Peyer's patch (tissue), 4 donors: Measurements from ENCODE around the gene PACSIN2. TPM values are rescaled to one million over a fixed set of nuclear protein-coding genes. Genes with fewer than 3 reads are reported as not detected.
A peak's percentile ranks its signal among the peaks of the same experiment; 100 is the strongest.

ENCODE experiments used
- DNase-seq, 3 donors: peaks; one replicate each; pipeline ENCODE4 v3.0.0-alpha.2; 2017 to 2019
- H3K27ac ChIP-seq, 4 donors: fragments of 200-600 bp; sonication (generic); one replicate each; pipeline ENCODE4 v1.5.1; 2016 to 2019
- H3K27me3 ChIP-seq, 2 donors: fragments of 200-600 bp; sonication (generic); one replicate each; pipeline ENCODE4 v1.5.1; 2019
- H3K36me3 ChIP-seq, 3 donors: fragments of 200-600 bp; sonication (generic); one replicate each; pipeline ENCODE4 v1.5.1; 2016 to 2019
- H3K4me1 ChIP-seq, 4 donors: fragments of 200-600 bp; sonication (generic); one replicate each; pipeline ENCODE4 v1.5.1; 2016 to 2019
- H3K4me3 ChIP-seq, 4 donors: fragments of 200-600 bp; sonication (generic); 1 replicate in 3 of 4; 2 replicates in 1 of 4; pipeline ENCODE4 v1.5.1; 2016 to 2019; ENCODE audit warnings: mild to moderate bottlenecking in 1 of 4
- H3K9me3 ChIP-seq, 4 donors: fragments of 200-600 bp; sonication (generic); one replicate each; pipeline ENCODE4 v1.5.1; 2016 to 2019; ENCODE audit warnings: mild to moderate bottlenecking in 1 of 4
- POLR2A ChIP-seq, 2 donors: fragments of 450-650 bp; IDR thresholded peaks; one replicate each; pipeline ENCODE4 v1.5.1; 2017; ENCODE audit warnings: antibody characterized with exemption in 2 of 2, mild to moderate bottlenecking in 2 of 2, moderate library complexity in 2 of 2
- total RNA-seq, 4 donors: library from RNA; depleted of rRNA; stranded (reverse); fragments of >200 nt; gene quantifications; one replicate each; pipeline ENCODE4 v1.1.0, GENCODE V29; 2016
- TF ChIP-seq, protein P1 (sequence below), 6 experiments: fragments of 450-650 bp in 4 of 6; fragments of 200-600 bp in 2 of 6; sonication (generic) in 1 of 6; IDR thresholded peaks; one replicate each; pipeline ENCODE4 v1.5.1; 2017 to 2019; ENCODE audit warnings: antibody characterized with exemption in 6 of 6, mild to moderate bottlenecking in 3 of 6, moderate library complexity in 1 of 6

Gene PACSIN2
- total RNA-seq, 4 donors from 2014 or later: 58.0 to 149 (median 110) TPM

DNA sequence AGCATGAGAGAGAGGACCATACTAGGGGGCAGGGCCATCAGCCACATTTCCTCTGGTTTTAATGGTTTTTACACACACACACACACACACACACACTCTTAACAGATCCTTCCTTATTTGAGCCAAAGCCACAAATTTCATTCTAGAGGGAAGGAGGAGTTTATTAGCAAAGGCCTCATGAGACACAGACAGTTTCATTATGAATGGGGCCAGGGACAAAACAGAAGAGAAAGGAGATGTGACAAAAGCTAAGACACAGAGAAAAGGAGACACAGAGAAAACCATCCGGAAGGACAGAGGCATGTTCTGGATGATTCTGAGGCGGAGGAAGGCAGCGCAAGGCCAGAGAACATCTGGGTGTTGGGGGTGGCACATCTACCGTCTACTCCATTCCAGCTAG is 125.6 kb downstream of the PACSIN2 start:
- Histone ChIP-seq H3K4me1 (peaks cover 0 to 9% (median 0%) of the 10 kb centered on the region in 4 donors), H3K4me3 (no peak overlapping the region), H3K27me3 (no peaks in the 10 kb centered on the region), H3K36me3 (peaks cover 0 to 70% (median 0%) of the 10 kb centered on the region in 3 donors), H3K9me3 (no peaks in the 10 kb centered on the region), H3K27ac (no peak overlapping the region)
- TF ChIP-seq, protein P1, sequence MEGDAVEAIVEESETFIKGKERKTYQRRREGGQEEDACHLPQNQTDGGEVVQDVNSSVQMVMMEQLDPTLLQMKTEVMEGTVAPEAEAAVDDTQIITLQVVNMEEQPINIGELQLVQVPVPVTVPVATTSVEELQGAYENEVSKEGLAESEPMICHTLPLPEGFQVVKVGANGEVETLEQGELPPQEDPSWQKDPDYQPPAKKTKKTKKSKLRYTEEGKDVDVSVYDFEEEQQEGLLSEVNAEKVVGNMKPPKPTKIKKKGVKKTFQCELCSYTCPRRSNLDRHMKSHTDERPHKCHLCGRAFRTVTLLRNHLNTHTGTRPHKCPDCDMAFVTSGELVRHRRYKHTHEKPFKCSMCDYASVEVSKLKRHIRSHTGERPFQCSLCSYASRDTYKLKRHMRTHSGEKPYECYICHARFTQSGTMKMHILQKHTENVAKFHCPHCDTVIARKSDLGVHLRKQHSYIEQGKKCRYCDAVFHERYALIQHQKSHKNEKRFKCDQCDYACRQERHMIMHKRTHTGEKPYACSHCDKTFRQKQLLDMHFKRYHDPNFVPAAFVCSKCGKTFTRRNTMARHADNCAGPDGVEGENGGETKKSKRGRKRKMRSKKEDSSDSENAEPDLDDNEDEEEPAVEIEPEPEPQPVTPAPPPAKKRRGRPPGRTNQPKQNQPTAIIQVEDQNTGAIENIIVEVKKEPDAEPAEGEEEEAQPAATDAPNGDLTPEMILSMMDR (IDR thresholded peaks at IDR 0.05): no peak
- no peak for TF ChIP-seq POLR2A (IDR thresholded peaks at IDR 0.05)
- DNase-seq: peak in 1 of 3 donors; percentile 31

DNA sequence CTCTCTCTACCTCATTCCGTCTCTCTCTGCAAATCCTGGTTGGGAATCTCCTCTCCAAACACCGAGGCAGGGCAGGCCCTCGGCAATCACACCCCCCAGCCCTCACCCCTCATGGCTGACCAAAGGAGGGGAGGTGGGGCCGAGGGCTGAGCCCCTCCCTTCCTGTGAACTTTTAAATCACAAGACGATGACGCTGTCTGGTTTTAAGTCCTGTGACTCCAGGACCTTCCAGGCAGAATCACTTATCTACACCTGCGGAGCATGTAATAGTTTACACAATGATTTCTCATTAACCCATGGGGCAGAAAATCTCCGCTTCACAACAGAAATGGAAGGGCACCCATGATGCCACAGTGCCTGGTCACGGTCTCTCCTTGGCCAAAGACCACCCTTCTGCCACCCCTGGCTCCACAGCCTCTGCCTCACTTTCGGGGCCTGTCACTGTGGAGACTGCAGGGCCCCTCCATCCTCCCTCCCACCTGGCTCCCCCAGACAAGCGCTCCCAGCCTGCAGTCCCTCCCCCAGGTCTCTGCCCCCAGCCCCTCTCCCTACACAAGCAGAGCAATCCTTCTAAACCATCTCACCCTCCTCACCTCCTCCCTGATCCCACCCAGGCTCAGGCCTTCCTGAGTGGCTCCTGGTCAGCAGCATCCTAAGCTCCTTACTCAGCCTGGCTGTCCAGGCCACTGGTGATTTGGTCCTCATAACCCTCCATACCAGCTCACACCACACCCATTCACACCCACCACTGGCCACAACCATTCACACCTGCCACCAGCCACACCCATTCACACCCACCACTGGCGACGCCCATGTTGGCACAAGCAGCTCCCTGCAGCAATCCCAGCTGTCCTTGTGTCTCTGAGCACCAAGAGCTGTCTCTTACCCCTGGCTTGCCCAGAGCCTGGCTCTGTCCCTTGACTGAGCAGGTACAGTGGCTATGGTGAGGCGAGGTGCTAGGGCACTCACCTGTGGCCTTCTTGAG is 127.1 kb downstream of the PACSIN2 start:
- Histone ChIP-seq H3K9me3 (no peaks in the 10 kb centered on the region), H3K4me3 (no peak overlapping the region), H3K4me1 (peaks cover 0 to 13% (median 0%) of the 10 kb centered on the region in 4 donors), H3K36me3 (peaks cover 0 to 78% (median 0%) of the 10 kb centered on the region in 3 donors), H3K27me3 (no peaks in the 10 kb centered on the region), H3K27ac (peak overlapping the region in 1 of 4 donors; percentile 60)
- TF ChIP-seq, protein P1 (IDR thresholded peaks at IDR 0.05): no peak
- TF ChIP-seq POLR2A (IDR thresholded peaks at IDR 0.05): no peak
- peak in 2 of 3 donors; percentile 76 to 81 for DNase-seq

DNA sequence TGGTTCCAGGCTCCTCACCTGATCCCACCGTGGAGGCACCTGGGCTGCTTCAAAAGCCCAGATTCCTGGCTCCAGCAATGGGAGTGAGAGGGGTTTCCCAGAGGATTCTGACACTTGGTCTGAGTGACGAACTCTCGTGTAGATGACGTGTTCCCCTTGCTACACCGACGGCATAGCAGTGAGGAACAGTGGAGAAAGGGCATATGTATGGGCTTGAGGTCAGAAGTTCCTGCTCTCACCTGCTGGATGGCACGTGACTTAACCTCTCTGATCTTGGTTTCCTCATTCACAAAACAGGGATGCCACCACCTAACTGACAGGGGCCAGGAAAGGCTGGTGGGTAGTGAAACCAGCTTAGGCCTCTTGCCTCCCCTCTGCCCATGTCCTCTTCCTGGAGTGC is 127.8 kb downstream of the PACSIN2 start:
- DNase-seq: no peak
- no peaks in the 10 kb centered on the region for H3K27me3 ChIP-seq
- peak overlapping the region in 1 of 4 donors; percentile 60 for H3K27ac ChIP-seq
- peaks cover 0 to 80% (median 0%) of the 10 kb centered on the region in 3 donors for H3K36me3 ChIP-seq
- TF ChIP-seq, protein P1 (IDR thresholded peaks at IDR 0.05): no peak
- no peak for TF ChIP-seq POLR2A (IDR thresholded peaks at IDR 0.05)
- peaks cover 0 to 20% (median 0%) of the 10 kb centered on the region in 4 donors for H3K4me1 ChIP-seq
- H3K9me3 ChIP-seq: no peaks in the 10 kb centered on the region
- H3K4me3 ChIP-seq: no peak overlapping the region

DNA sequence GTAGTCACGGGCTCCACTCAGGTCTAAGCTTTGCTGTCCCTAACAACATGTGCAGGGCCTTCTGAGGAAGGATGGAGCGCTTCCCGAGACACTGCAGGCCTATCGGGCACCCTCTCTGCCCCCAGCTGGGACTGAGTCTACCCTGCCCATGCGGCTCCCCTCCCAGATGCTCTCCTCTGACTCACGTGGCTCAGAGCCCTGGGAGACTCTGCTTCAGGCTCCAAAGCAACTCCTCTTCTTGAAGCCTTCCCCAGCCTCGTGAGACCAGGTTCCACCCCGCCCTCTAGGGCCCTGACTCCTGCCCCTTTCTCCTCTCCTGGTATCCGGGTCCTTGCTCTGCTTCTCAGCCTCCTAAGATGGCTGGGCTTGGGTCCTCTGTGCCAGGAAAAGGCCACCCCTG is 129.5 kb downstream of the PACSIN2 start:
- Histone ChIP-seq H3K9me3 (no peaks in the 10 kb centered on the region), H3K27me3 (no peaks in the 10 kb centered on the region), H3K4me3 (no peak overlapping the region), H3K36me3 (peaks cover 0 to 90% (median 0%) of the 10 kb centered on the region in 3 donors), H3K4me1 (peaks cover 0 to 22% (median 0%) of the 10 kb centered on the region in 4 donors), H3K27ac (no peak overlapping the region)
- no peak for DNase-seq
- TF ChIP-seq, protein P1 (IDR thresholded peaks at IDR 0.05): no peak
- TF ChIP-seq POLR2A (IDR thresholded peaks at IDR 0.05): no peak

DNA sequence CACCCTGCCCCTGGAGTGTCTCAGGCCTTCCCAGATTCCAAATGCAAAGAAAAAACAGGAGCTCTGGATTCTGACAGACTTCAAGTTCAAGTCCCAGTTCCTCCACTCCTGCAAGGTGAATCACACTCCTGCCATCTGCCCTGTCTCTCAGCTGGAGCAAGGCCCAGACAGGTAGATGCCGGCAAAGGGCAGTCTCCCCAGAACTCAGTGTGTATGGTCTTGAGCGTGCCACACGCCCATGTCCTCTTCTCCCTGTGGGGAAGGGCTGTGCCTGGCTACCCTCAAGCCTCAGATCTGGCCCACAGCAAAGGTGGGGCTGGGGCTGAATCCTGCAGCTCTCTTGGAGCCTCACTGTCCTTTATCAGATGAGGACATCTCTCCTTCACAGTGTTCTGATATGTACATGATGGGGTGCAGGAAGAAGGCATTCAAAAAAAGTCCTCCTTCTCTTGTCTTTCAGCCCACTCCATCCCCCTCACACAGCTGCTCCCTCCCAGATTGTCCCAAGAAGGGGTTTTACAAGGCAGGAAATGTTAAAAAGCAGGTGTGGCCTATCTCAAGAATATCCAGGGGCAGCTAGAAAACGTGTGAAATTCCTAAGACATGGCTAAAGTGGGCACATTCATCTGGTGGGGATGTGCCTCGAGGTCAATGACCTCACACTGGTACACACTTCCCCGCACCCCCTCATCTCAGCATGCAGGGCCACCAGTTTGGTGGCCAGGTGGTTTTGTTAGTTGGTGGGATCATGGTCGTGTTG is 130.2 kb downstream of the PACSIN2 start:
- Histone ChIP-seq H3K4me3 (no peak overlapping the region), H3K27ac (no peak overlapping the region), H3K27me3 (no peaks in the 10 kb centered on the region), H3K4me1 (peaks cover 0 to 22% (median 0%) of the 10 kb centered on the region in 4 donors), H3K9me3 (no peaks in the 10 kb centered on the region), H3K36me3 (peaks cover 0 to 90% (median 0%) of the 10 kb centered on the region in 3 donors)
- no peak for TF ChIP-seq POLR2A (IDR thresholded peaks at IDR 0.05)
- TF ChIP-seq, protein P1 (IDR thresholded peaks at IDR 0.05): no peak
- no peak for DNase-seq
